ENCODE results near the gene PIK3CA.

GRCh38 chr3:179148616-179149405 is 654 bp downstream of the PIK3CA start:
- TF ChIP-seq POLR2A (IDR thresholded peaks at IDR 0.05) (peak in 1 of 2 donors; percentile 7), CTCF (IDR thresholded peaks at IDR 0.05) (peak in 1 of 6 experiments; percentile 3)
